ENCODE data around the gene FAM90A26. TPM values are rescaled to one million over a fixed set of nuclear protein-coding genes. Genes with fewer than 3 reads are reported as not detected.
"Not testable (repeated sequence)": the region's sequence is repeated elsewhere in the genome, so short reads cannot be mapped to it uniquely, and the experiment has no call there.

Gene FAM90A26
- total and polyA plus RNA-seq, 2 of the 4 experiments (the other 2 are of a cell fraction) = not detected

- H4K8ac ChIP-seq (ENCODE audit: low read depth in 2 of 2, low read length in 2 of 2) = peak overlapping the region; percentile 56 to 59
- H4K91ac ChIP-seq (ENCODE audit: insufficient read depth, low read depth, low read length) = peak overlapping the region; percentile 39; the same call in 1 of the 2 replicates
- H2BK20ac ChIP-seq (ENCODE audit: low read depth, low read length); H3K23ac ChIP-seq (ENCODE audit: low read depth, low read length); H3K27me3 ChIP-seq (ENCODE audit: control insufficient read depth, insufficient read depth, low read length); intact Hi-C loops (cut with micrococcal nuclease); H3K4me1 ChIP-seq (ENCODE audit: control insufficient read depth, insufficient read depth, low read length); dilution Hi-C loops (cut with HindIII; ENCODE audit: low sequenced_read_pairs, unreplicated experiment); H3K9me1 ChIP-seq (ENCODE audit: insufficient read depth, low read length); H3K79me1 ChIP-seq (ENCODE audit: low read depth in 1 of 2, low read length in 2 of 2); H4K20me1 ChIP-seq (ENCODE audit: insufficient read depth, low read length); H3K14ac ChIP-seq (replicated peaks; ENCODE audit: low read depth, low read length); H3K18ac ChIP-seq (ENCODE audit: low read depth, low read length); BruUV-seq (replicated peaks); H3K9me3 ChIP-seq (ENCODE audit: control insufficient read depth, insufficient read depth, low read length); POLR2A ChIA-PET (ENCODE audit: unreplicated experiment); H4K5ac ChIP-seq (ENCODE audit: low read depth, low read length); H3K36me3 ChIP-seq (ENCODE audit: control insufficient read depth, insufficient read depth, low read length); H2BK15ac ChIP-seq (ENCODE audit: low read depth, low read length); H3K56ac ChIP-seq (ENCODE audit: extremely low read depth, insufficient read depth, low read length); in situ Hi-C loops (cut with MboI; ENCODE audit: low sequenced_read_pairs): not testable (repeated sequence)
- H2BK5ac ChIP-seq (ENCODE audit: low read depth, low read length, poor library complexity, severe bottlenecking) = peak overlapping the region; percentile 93
- H3K4ac ChIP-seq (ENCODE audit: low read depth, low read length) = peak overlapping the region; percentile 25; the same call in 1 of the 2 replicates
- CTCF ChIA-PET = interaction anchor here (1.5 kb wide), 1 partner anchor 152 kb away, joined by 4 read pairs; no protein-coding TSS in a partner anchor
- H2AFZ ChIP-seq (replicated peaks; ENCODE audit: low read length, poor library complexity) = peak overlapping the region; percentile 85
- WGBS, 2 experiments (ENCODE audit: extremely low coverage in 2 of 2, insufficient read length in 1 of 2) = 0% methylated on average over 21 of the region's 53 CpGs; no CpG with 5 or more reads in 1 of the 2 experiments
- DNase-seq = peak; percentile 98
- H2AK5ac ChIP-seq (ENCODE audit: low read depth, low read length) = 0 out of 2 replicates have a peak overlapping the region, but pooled peaks have one; percentile 7
- TF ChIP-seq MXI1 (IDR thresholded peaks at IDR 0.05; ENCODE audit: borderline replicate concordance, low read depth, low read length) = peak; percentile 75; the same call in 1 of the 2 replicates
- peak; percentile 39; the same call in 1 of the 2 replicates for TF ChIP-seq POLR2A (IDR thresholded peaks at IDR 0.05; ENCODE audit: low read depth, low read length)
- TF ChIP-seq MAZ (IDR thresholded peaks at IDR 0.05; ENCODE audit: borderline replicate concordance, low read depth, low read length) = peak; percentile 61; the same call in 1 of the 2 replicates
- peak overlapping the region; percentile 84 for H3K4me2 ChIP-seq (ENCODE audit: low read depth, low read length)
- peak overlapping the region; percentile 72 for H2AK9ac ChIP-seq (replicated peaks; ENCODE audit: low read depth, low read length, poor library complexity)
- H3K9ac ChIP-seq (ENCODE audit: low read depth, low read length) = peak overlapping the region; percentile 70
- H3K27ac ChIP-seq (ENCODE audit: insufficient read depth, low read length) = peak overlapping the region; percentile 95
- peak; percentile 99 for ATAC-seq (ENCODE audit: low read depth)
- H3K4me3 ChIP-seq (ENCODE audit: insufficient read depth, low read depth, low read length) = peak overlapping the region; percentile 51
- H2BK120ac ChIP-seq (ENCODE audit: low read depth, low read length) = peak overlapping the region; percentile 68
These were observed 17.1 kb upstream of the FAM90A26 start for GRCh38 chr4:9153008-9153570.

Measured in IMR-90 (cell line).